HG02938 (cell line): ENCODE results near the gene TMEM266.
A peak's percentile ranks its signal among the peaks of the same experiment; 100 is the strongest.

ENCODE experiments used
- ATAC-seq: cut with Tn5 transposase; IDR thresholded peaks from one replicate; pipeline ENCODE4 v1.9.1; 2021; ENCODE audit warnings: mild to moderate bottlenecking, moderate library complexity; ENCODE audit not compliant: unreplicated experiment

Gene TMEM266

DNA sequence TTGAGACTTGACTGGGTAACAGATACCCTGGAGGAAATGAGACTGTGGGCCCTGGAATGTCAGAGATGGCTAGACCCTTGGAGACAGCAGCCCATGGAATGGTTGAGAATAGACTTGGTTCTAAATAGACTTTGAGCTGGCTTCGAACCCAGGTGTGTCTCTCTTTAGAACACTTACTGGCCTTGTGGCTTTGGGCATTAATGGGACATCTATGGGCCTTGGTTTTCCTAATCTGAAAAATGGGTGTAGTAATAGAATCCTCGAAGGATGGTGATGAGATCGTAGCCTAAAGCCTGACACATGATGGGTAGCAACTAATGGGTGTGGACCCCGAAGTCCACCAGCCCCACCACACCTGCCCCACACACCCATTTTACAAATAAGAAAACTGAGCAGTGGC lies 119.2 kb downstream of the TMEM266 start:
- no peak for ATAC-seq

DNA sequence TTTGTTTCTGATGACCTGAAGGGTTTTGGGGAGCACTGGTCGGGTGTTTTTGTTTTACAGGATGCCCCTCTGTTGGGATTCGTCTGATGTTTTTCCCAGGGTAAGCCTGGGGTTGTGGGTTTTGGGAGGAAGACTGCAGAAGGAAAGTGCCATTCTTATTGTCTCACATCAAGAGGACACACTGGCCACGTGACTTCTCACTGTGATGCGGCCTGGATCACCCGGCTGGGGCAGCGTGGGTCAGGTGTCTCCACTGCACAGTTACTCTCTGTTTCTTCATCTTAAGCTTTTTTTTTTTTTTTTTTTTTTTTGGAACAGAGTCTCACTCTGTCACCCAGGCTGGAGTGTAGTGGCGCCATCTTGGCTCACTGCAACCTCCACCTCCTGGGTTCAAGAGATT lies 120.5 kb downstream of the TMEM266 start:
- ATAC-seq, result no peak

- ATAC-seq, result no peak
Measured at GRCh38 chr15:76181705-76182107, 121.9 kb downstream of the TMEM266 start.

DNA sequence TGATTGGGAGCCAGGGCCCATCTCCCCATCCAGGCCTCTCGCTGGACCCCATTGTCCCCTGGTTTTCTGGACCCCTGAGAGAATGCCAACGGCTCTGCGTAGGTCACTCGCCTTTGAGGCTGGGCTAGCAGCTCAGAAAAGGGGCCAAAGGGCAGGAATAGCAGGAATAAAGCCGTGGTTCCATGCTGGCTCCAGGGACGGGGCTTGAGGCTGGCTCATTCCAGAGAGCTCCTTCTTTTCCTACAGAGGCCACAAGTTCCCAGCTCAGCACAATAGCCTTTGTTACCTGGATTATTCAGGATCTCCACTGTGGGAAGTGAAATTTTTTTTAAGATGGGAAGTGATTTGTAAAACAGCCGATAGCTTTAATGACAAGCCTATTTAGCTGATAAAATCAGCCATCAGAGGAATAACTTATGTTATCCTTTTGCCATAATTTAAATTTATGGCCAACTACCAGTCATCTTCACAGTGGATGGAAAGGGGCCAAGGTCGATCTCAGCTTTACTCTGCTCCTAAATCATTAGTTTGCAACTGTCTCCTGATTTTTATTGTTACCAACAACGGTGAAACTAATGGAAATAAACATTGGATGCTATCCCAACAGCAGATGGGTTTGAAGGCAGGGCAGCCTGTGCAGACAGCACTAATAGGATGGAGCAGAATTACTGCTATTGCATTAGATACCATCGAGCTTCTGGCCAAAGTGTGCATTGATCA lies 124.3 kb downstream of the TMEM266 start:
- ATAC-seq, result no peak

- ATAC-seq, result no peak
Measured at GRCh38 chr15:76184650-76185035, 124.9 kb downstream of the TMEM266 start.

GRCh38 chr15:76185716-76186115 lies 125.9 kb downstream of the TMEM266 start:
- ATAC-seq, result no peak

DNA sequence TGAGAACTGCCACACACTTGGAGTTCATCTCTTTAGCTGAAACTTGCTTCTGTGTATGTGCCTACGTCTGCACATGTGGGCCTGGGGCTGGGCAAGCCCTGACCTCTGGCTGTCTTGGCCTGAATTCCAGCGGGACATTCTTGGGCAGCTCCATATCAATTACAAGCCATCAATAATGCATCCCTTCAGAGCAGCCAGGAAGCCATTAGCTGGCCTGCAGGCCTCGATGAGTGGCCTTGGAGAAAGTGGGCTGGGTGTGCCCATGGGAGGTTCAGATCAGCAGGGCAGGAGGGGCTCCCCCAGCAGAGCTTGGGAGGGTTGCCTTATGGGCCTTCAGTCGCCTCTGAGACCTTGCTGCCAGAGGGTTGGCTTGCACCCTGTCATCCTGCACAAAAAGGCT lies 127.4 kb downstream of the TMEM266 start:
- no peak for ATAC-seq

- ATAC-seq, result no peak
Measured at GRCh38 chr15:76189106-76189505, 129.3 kb downstream of the TMEM266 start.

- no peak for ATAC-seq
Measured at GRCh38 chr15:76190070-76190564, 130.3 kb downstream of the TMEM266 start.

GRCh38 chr15:76190751-76191538 lies 131.2 kb downstream of the TMEM266 start:
- peak; percentile 78 for ATAC-seq

DNA sequence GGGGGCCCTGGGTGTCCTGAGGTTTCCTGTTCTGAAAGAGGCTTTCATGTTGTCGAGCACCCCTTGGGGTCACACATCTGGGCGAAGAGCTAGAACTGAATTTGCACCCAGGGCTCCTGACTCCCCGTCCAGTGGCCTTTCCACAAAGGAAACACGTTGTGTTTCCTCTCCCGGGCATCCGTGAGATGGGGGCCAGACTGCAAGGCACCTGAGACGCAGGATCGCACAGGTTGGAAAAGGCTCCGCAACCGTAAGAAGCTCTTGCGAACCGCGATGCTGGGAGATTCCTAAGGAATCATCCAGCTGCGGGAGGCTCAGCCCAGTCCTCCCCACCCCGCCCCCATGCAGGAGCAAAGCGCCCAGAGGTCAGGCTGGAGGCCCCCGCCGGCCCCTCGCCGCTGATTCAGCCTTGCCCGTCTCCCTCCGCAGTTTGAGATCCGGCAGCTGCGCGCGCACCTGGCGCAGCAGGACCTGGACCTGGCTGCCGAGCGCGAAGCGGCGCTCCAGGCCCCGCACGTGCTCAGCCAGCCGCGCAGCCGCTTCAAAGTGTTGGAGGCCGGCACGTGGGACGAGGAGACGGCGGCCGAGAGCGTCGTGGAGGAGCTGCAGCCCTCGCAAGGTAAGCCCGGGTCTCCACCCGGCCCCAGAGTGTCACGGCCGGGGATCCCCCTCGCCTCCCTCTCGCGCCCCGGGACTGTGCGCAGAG lies 131.9 kb downstream of the TMEM266 start:
- ATAC-seq, result no peak

DNA sequence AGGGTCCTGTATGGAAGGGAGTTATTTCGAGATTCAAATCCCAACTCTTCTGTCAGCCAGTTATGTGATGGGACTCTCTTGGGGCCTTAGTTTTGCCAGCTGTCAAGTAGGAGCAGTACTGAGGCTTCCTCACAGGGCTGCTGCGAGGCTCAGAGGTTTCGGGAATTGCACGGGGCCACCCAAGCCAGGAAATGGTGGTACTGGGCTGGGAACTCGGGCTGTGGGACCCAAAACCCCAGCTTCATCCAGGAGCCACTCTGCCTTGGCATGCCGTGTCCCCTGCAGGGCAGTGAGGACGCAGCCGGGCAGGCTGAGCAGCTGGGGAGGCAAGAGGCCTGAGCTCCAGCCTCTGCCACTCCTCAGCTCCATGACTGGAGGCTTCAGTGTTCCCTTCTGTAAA lies 132.9 kb downstream of the TMEM266 start:
- ATAC-seq, result no peak

GRCh38 chr15:76193934-76194333 lies 134.1 kb downstream of the TMEM266 start:
- ATAC-seq, result no peak

GRCh38 chr15:76195506-76196268 lies 135.9 kb downstream of the TMEM266 start:
- no peak for ATAC-seq

DNA sequence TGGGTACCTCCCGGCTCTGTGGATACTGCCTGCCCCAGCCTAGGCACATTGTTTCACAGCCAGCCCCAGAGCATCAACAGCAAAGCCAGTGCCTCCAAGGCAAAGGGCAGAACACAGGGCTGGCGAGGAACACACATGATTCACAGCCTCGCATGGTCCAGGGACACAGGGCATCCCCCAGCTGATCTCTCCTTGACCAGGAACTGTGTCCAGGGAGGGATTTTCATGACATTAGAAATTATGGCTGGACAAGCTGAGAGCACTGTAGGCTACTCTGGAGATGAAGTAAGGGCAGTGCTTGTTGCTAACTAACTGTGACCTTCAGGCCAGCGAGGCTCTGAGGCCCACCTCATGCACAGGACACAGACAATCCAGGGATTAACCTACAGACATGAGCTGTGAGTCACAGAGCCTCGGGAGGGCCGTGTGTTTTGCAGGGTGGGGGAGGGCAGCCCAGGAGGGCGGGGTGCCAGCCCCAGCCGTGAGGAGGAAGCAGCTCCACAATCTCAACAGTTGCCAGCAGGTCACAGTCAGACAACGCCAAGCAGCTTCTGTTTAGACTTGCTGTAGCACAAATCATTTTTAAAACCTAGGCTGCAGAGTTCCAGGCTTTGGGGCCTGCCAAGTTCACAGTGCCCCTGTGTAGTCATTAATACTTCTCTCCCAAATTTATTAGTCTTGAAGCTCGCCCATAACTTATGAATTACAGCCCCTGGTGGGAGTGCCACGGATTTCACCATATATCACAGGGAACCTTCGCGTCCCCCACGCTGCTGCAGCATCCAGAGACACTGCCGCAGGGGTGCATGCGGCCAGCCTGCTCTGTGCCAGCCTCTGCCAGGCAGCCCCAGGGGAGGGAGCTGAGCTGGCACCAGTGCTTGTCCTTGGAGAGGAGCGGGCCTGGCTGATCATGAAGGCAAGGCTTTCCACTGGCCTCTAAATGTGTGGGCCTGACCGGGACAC lies 136.8 kb downstream of the TMEM266 start:
- ATAC-seq, result no peak

- no peak for ATAC-seq
Measured at GRCh38 chr15:76197703-76198455, 138.1 kb downstream of the TMEM266 start.

GRCh38 chr15:76198456-76199105 lies 138.8 kb downstream of the TMEM266 start:
- ATAC-seq, result no peak
